Stimulated activated naive CD4-positive, alpha-beta T cell treated with Interleukin-2 at 50 U/mL for 16 hours (primary cell): Measurements from ENCODE around the gene GARRE1.
"Not testable (repeated sequence)": the region's sequence is repeated elsewhere in the genome, so short reads cannot be mapped to it uniquely, and the experiment has no call there.

Experiments used
- DNase-seq: peaks from one replicate; lab custom pipeline; 2025; lab: John Stamatoyannopoulos, UW

GARRE1 gene

DNA sequence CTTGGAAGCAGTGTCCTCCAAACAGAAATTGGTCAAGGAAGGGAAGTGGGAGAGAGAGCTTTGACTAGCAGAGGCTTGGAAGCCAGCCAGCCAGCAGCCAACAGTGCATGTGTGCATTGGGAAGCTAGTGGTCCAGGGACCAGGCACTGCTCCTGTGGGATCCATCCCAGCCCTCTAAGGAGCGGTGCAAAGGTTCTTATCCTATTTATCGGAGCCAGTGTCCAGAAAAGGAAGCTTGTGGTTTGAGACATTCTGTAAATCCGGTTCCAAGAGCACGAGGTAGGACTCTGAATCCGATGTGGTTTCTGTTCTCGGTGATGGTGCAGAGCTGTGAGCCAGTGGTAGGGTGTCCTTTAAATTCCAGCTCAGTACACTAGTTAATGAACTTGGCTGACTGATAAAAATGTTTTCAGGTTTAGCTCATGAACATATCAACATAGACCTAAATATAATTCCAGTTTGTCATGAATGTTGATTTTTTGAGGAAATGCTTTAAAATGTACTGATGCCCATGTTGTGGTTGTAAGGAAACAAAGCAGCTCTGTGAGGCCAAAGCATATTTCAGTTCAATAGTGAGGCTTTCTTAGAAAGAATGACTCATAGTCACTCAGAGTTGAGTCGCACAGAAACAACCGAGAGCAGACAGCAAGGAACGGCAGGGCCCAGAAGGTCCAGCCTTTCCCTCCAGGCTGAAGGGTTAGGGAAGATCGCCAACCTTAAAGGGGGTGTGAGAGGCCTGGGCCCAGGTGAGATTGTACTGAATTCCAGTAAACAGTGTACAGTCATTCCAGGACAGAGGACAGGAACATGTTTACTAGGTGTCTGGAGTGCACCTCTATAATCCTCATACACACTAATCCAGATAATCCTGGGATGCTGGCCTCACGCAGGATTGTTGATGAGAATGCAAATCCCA, 21.5 kb upstream of the GARRE1 start:
- DNase-seq = no peak

DNA sequence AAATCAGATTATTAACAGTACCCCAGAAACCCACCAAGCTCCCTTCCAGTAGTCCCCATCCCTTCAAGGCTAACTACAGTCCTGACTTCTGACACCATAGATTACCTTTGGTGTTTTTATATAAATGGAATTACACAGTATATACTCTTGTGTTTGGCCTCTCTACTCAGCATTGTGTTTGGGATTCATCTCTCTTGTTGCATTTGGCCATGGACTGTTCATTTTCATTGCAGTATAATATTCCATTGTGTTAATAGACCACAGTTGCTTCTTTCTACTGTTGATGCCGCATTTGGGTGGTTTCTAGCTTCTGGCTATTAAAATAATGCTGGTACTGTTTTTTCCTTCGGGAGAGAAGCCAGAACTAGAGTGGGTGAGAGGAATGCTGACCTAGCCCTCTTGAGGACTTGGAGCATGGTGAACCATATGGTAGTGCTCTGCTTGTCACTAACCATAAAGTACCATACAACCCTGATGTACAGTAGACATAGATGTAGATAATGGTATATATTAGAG, 18.9 kb upstream of the GARRE1 start:
- no peak for DNase-seq

DNA sequence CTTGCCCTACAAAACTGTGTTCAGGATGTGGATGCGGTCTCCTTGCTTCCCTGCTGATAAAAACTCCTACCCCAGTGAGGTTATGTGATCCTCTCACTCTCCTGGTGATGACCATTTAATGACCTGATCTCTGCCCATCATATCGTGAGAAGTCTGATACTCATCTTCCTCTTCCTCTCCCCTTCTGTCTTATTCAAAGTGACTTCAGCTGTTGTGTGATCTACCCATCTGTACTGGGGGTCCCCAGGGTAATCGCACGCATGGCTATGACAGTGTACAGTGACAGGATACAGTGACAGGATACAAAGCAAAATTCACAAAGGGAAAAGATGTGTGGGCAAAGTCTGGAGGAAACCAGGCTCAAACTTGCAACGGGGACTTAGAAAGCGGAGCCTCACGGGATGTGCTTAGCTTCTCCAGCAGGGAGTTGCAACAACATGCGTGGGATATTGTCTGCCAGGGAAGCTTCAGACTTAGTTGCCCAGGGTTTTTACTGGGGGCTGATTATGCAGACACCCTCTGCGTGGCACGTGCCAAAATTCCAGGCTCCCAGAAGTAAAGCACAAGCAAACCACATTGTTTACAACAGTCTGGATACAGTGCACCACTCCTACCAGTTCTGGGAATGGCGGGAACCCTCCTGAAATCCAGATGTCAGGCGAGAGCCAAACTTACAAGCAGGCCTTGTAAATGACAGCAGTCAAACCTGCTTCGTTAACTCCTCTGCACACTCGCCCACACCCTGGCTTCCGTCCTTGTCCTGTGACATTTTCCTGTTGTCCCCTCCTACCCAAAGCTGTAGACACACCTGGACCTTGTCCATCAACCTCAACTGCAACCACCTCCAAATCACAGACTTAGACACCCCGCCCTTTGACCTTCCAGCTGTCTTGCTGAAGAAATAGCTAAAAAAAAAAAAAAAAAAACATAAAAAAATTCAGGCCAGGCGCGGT, 18.0 kb upstream of the GARRE1 start:
- DNase-seq = no peak

- DNase-seq = no peak
Observed at GRCh38 chr19:34237283-34237682, 17.1 kb upstream of the GARRE1 start.

DNA sequence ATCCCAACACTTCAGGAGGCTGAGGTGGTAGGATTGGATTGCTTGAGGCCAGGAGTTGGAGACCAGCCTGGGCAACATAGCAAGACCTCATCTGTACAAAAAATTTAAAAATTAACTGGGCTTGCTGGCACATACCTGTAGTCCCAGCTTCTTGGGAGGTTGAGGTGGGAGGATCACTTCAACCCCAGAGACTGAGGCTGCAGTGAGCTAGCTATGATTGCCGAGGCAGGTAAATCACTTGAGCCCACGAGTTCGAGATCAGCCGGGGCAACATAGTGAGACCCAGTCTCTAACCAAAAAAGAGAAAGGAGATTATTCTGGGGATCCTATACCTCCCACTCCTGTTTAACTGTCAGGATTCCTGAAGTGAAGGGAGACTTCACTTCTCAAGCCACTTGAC, 16.4 kb upstream of the GARRE1 start:
- no peak for DNase-seq

GRCh38 chr19:34241513-34242337, 12.6 kb upstream of the GARRE1 start:
- DNase-seq = no peak

- not testable (repeated sequence) for DNase-seq
Observed at GRCh38 chr19:34243138-34243875, 11.0 kb upstream of the GARRE1 start.

- DNase-seq = no peak
Observed at GRCh38 chr19:34243876-34244578, 10.3 kb upstream of the GARRE1 start.

DNA sequence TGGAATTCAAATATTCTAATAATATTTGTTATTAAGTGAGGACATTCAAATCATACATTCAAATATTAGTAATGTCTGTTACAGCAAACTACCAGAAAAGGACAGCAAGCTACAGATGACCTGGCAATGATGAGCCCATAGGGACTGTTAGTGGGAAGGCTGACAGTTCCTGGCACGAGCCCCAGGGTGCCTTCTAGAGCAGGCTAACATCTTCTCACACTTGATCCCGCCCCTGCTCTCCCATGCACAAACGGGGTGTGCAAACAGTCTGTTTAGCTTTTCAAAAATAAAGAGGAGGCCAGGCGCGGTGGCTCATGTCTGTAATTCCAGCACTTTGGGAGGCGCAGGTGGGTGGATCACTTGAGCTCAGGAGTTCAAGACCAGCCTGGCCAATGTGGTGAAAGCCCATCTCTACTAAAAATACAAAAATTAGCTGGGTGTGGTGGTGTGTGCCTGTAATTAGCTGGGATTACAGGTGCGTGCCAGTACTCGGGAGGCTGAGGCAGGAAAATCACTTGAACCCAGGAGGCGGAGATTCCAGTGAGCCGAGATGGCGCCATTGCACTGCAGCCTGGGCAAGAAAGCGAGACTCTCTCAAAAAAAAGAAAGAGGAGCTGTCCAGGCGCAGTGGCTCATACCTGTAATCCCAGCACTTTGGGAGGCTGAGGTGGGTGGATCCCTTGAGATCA, 9.6 kb upstream of the GARRE1 start:
- no peak for DNase-seq

DNA sequence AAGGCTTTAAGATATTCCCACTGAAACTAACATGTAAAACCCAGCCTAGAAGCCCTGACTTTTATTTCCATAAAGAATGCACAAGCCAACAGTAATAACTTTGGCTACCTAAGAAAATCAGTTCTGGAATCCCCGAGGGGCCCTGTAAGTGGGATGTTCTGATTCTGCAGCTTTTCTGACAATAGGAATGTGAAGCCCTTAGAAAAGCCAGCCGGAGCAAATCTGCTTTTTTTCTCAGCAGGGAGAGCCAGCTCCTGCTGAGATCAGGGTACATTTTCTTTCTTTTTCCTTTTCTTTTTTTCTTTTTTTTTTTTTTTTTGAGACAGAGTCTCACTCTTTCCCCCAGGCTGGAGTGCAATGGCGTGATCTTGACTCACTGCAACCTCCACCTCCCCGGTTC, 8.0 kb upstream of the GARRE1 start:
- no peak for DNase-seq

- DNase-seq = no peak
Observed at GRCh38 chr19:34248941-34249340, 5.4 kb upstream of the GARRE1 start.

DNA sequence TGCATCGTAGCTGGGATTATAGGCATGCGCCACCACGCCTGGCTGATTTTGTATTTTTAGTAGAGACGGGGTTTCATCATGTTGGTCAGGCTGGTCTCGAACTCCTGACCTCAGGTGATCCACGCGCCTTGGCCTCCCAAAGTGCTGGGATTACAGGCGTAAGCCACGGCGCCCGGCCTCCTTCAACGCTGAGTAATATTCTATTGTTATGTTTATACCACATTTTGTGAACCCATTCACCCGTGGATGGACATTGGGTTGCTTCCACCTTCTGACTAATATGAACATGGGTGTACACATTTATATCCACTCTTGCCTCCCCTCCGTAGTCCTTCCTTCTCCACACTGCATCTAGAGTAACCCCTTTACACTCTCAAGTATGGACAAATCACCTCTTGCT, 1.2 kb upstream of the GARRE1 start:
- not testable (repeated sequence) for DNase-seq

GRCh38 chr19:34253681-34254045, 691 bp upstream of the GARRE1 start:
- not testable (repeated sequence) for DNase-seq

GRCh38 chr19:34254698-34255432, 511 bp downstream of the GARRE1 start:
- DNase-seq = no peak

GRCh38 chr19:34255546-34255945, 1.2 kb downstream of the GARRE1 start:
- DNase-seq = no peak

GRCh38 chr19:34256835-34257558, 2.6 kb downstream of the GARRE1 start:
- DNase-seq = no peak

GRCh38 chr19:34257559-34257924, 3.2 kb downstream of the GARRE1 start:
- no peak for DNase-seq

DNA sequence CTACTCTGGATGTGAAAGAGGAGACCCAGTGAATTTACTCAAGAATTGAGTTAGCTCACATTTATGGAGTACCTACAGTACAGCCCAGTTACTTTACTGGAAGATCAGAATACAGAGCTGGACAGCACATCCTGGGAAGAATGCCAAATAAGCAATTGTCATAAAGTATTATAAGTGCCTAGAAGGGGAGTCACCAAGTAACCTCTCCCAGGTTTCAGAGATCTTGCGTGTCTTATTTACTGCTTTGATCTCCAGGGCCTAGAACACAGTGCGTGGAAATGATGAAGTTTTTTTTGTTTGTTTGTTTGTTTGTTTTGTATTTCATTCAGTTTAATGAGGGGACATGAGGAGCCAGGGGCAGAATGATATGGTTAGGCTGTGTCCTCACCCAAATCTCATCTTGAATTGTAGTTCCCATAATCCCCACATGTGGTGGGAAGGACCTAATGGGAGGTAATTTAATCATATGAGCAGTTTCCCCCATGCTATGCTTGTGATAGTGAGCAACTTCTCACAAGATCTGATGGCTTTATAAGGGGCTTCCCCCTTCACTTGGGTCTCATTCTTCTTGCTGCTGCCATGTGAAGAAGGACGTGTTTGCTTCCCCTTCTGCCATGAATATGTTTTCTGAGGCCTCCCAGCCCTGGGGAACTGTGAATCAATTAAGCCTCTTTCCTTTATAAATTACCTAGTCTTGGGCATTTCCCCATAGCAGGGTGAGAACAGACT, 5.2 kb downstream of the GARRE1 start:
- no peak for DNase-seq
